Astrocyte of the cerebellum (primary cell): ENCODE data around the gene COL23A1.

Source experiments
- DNase-seq: peaks from one replicate; pipeline ENCODE4 v3.0.0-alpha.2; 2011; ENCODE audit warnings: low read depth
- H3K4me3 ChIP-seq: 2 replicates; pipeline ENCODE4 v1.5.1; 2011; ENCODE audit warnings: mild to moderate bottlenecking, low read depth, low read length, moderate library complexity
- CTCF ChIP-seq: IDR thresholded peaks from 2 replicates; pipeline ENCODE4 v1.5.1; 2012; ENCODE audit warnings: low read length, low read depth, moderate library complexity, mild to moderate bottlenecking; ENCODE audit errors: missing control alignments
- in situ Hi-C: cut with HindIII; loops from 2 replicates; pipeline ENCODE4 v1.10.0; 2017; ENCODE audit warnings: low sequenced_read_pairs

COL23A1 gene

GRCh38 chr5:178249191-178249989, 340.8 kb downstream of the COL23A1 start:
- TF ChIP-seq CTCF: no peak
- peak; percentile 40 for DNase-seq
- in situ Hi-C loops: no loop called here
- no peak overlapping the region for H3K4me3 ChIP-seq

- no peak for DNase-seq
- in situ Hi-C loops: no loop called here
- TF ChIP-seq CTCF: no peak
- H3K4me3 ChIP-seq: no peak overlapping the region
Observed at GRCh38 chr5:178248750-178249149, 341.4 kb downstream of the COL23A1 start.

- DNase-seq: no peak
- in situ Hi-C loops: no loop called here
Observed at GRCh38 chr5:178247481-178248456, 342.4 kb downstream of the COL23A1 start.

GRCh38 chr5:178246624-178247279, 343.4 kb downstream of the COL23A1 start:
- no peak overlapping the region for H3K4me3 ChIP-seq
- TF ChIP-seq CTCF: no peak
- DNase-seq: no peak
- in situ Hi-C loops: no loop called here

More at GRCh38 chr5:178247481-178248456, 342.4 kb downstream of the COL23A1 start:
- no peak overlapping the region for H3K4me3 ChIP-seq
- no peak for TF ChIP-seq CTCF

GRCh38 chr5:178245389-178245788, 344.8 kb downstream of the COL23A1 start:
- no peak for TF ChIP-seq CTCF
- in situ Hi-C loops: no loop called here
- DNase-seq: no peak
- no peak overlapping the region for H3K4me3 ChIP-seq

GRCh38 chr5:178244576-178244975, 345.6 kb downstream of the COL23A1 start:
- in situ Hi-C loops: no loop called here
- no peak for DNase-seq
- no peak for TF ChIP-seq CTCF
- H3K4me3 ChIP-seq: no peak overlapping the region
